ENCODE measurements around the gene TNFRSF18.
A peak's percentile ranks its signal among the peaks of the same experiment; 100 is the strongest.

TNFRSF18 gene

GRCh38 chr1:1240348-1240732 lies 33.9 kb upstream of the TNFRSF18 start:
- no peak for DNase-seq

DNA sequence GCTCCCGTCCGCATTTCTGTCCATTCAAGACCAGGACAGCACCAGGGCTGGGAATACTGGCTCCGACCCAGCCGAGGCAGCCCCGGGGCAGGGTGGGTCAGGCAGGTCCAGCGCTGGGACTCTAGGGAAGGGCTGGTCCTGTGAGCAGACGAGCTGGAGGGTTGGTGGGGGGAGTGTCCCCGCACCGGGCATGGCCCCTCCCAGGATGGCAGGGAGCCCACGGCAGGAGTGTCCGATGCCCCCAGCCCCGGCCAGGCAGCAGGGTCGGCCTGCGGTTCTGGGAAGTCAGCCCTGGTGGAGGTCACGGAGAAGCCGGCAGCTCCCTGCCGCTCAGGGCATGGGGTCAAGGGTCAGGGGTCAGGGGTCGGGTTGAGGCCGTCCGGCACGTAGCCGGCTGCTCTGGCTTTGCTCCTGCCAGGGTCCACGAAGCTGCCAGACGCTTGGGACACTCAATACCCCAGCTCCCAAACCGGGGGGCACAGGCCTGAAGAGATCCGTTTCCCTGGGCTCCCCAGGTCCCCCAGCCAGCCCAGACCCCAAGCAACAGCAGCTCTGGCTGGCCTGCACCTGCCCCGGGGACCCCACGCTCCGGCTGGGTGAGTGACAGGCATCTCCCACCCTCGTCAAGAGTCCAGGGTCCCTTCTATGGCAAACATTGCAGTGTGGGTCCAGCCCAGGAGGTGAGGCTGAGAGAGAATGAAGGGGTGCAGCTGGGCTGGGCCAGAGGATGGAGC lies 33.4 kb upstream of the TNFRSF18 start:
- DNase-seq, result no peak

DNA sequence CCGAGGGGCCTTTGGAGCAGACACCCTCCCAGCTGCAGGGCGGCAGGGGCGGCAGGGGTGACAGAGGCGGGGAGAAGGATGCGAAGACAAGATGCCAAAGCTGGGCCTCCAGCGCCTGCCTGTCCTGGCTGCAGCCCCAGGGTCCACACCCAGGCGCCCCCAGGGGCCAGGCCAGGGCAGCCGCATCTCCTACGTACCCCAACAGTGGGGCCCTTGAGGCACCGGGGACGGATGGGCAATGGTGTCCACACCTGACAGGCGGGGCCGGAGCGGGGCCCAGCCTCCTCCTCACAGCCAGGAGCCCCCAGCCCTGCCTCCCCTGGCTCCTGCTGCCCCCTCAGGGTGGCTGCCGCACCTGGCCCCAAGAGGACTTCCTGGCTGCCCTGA lies 32.8 kb upstream of the TNFRSF18 start:
- DNase-seq, result no peak

DNA sequence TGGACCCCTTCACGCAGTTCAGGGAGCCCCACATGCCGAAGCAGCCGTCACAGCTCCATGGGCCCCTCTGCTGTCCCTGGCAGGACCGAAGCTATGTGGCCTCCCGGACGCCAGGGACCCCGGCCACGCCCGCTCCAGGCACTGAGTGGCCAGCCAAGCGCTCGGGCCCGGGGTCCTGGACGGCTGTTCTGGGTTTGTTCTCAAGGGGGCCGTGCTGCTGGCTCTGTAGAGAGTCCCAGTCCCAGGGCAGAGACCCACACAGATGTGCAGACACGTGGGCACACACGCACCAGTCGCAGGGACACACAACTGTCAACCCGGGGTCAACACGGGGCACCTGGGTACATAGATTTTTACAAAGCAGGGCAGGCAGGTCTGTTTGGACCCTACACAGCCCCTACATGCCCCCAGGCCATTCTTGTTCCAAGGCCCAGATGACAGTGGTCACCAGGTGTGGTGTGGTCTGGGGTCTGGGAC lies 32.3 kb upstream of the TNFRSF18 start:
- no peak for DNase-seq

DNA sequence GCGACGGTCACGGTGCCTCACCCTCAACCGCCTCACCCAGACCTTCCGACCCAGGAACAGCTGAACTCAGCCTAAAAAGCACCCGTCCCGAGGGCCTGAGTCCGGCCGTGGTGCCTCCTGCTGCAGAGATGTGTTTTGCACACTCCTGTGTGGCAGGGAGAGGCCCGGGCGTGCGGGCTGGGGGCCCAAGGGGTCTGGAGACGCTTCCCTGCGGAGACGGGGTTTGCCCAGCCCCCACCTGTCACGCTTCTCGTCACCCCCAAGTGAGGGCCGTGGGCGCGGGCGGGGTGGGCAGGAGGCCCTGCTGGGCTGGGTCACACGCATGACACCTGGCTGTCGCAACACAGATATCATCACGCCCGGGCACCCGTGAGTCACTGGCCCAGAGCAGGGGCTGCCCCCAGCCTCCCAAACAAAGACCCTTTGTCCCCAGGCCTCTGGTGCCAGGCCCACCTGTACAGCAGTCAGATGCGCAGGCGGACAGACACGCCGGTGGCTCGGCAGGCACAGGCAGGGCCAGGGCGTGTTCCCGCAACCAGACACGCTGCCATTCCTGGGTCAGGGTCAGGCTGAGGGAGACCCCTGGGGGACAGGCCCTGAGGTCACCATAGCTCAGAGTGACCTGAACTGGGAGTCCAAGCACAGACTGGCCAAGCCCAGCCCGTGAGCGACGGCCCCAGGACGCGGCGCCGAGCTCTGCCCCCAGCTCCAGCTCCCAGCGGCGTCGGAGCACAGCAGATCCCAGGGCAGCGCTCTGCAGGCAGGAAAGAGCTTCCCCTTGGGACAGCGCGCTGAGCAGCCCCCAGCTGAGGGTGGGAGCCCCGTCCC lies 31.7 kb upstream of the TNFRSF18 start:
- DNase-seq, result no peak

DNA sequence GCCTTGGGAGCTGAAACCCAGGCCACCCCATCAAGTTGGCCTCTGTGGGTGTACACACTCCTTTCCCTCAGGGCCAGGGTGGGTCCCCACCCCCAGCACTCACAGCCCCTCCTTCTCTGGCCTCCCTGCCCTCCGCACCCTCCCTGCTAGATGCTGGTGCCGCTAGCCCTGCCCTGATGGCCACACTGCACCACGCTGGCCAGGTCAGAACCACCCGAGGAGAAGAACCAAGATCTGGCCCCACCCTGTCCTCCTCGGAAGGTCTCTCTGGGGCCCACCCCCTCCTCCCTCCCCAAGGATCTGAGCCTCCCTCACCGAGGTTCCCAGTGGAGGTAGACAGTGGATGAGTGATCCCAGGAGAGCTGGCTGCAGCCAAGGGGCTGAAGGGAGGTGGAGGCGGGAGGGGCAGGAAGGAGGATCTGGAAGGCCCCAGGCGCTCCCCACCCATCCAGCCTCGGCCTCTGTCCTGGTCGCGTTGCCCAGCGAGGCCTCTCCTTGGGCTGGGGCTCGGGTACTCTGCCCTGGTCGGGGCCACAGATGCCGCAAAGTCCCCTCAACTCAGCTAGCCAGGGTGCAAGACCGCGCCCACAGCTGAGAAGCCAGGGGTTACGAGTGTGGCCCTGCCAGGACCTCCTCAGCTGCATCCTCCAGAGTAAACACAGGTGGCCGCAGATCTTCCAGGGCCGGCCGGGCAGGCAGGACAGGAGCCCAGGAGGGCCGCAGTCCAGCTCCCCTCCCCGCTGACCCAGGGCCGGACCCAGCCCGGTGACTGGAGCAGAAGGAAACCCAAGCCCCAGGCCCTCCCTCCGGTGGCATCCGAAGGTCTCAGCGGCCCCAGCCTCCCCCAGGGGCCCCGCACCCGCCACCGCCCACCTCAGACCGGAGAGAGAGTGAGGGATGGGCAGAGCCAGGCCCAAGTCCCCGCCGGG lies 30.8 kb upstream of the TNFRSF18 start:
- DNase-seq, result no peak

DNA sequence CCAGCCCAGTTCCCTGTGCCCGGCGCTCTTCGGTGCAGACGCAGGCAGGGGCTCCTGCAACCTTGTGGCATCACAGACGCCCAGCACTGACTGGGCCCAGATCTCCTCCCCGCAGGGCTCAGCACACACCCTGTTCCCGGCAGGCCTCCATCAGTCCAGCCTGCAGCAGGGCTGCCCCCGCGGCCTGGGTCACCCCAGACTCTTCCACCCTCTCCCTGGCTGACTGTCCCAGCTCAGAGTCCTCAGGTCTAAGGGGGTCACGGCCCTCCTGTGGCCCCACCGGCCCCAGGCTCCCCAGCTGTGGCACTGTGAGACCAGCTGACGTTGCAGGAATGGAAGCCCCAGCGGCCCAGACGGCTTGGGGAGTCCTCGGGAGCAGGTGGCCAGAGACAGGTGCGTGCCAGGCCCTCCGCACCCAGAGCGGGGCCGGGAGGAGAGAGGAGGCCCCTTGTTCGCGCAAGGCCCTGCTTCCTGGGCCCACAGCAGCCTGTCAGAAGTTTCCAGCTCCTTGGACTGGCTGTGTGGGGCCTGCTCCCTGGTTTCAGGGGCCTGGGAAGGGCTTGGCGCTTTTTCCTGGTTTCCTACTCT lies 29.9 kb upstream of the TNFRSF18 start:
- DNase-seq, result no peak

- DNase-seq, result no peak
Observed at GRCh38 chr1:1235016-1235744, 28.8 kb upstream of the TNFRSF18 start.

- DNase-seq, result no peak
Observed at GRCh38 chr1:1234180-1234808, 27.9 kb upstream of the TNFRSF18 start.

- no peak for DNase-seq
Observed at GRCh38 chr1:1233567-1233892, 27.1 kb upstream of the TNFRSF18 start.

- no peak for DNase-seq
Observed at GRCh38 chr1:1232796-1233566, 26.6 kb upstream of the TNFRSF18 start.

DNA sequence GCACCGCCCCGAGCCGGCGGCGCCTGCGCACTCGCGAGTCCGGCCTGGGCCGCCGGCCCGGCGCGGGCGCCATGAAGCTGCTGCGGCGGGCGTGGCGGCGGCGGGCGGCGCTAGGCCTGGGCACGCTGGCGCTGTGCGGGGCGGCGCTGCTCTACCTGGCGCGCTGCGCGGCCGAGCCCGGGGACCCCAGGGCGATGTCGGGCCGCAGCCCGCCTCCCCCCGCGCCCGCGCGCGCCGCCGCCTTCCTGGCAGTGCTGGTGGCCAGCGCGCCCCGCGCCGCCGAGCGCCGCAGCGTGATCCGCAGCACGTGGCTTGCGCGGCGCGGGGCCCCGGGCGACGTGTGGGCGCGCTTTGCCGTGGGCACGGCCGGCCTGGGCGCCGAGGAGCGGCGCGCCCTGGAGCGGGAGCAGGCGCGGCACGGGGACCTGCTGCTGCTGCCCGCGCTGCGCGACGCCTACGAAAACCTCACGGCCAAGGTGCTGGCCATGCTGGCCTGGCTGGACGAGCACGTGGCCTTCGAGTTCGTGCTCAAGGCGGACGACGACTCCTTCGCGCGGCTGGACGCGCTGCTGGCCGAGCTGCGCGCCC lies 25.9 kb upstream of the TNFRSF18 start, which contains the start of gene B3GALT6:
Gene B3GALT6, plus strand, starts transcription at position 30 of the 588 bp plus-strand sequence. Its CDS starts 42 bp downstream, at position 72.
- DNase-seq, result no peak

DNA sequence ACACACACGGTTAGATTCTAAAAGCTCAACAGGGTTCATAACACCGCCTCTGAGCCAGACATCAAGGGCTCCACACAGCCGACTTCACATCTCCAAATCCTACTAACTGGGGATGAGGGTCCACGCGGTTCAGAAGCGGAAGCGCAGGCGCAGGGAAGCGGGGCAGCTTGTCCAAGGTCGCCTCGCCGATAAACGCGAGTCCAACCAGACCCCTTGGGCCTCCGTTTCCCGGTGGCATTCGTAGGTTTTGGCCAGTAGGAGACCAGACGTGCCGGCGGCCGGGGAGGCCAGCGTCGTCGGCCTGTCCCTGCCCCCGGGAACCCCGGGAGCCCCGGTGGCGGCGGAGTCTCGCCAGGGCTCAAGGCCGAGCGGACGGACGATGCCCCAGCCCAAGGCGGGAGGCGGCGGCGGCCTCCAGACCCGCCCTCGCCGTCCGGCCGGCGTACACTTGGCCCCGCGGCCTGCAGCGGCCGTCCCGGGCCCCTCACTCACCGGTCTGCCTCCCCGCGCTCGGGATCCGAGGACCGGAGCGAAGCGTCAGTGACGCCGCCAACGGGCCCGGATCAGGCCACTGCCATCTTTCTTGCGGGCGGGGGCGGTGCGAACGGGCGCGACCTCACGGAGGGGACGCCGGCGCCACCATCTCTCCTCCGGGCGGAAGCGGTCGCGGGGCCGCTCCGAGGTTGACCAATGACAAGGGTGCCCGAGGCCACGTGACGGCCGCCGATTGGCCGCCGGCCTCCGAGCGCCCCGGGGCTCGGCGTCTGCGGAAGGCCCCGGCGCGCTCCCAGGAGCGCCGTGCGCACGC lies 25.2 kb upstream of the TNFRSF18 start, which contains the start of gene SDF4:
Gene SDF4, minus strand, starts transcription at position 602 of the 808 bp plus-strand sequence. CDS start 3,229 bp downstream, outside the sequence.
- DNase-seq, result peak; percentile 76

DNA sequence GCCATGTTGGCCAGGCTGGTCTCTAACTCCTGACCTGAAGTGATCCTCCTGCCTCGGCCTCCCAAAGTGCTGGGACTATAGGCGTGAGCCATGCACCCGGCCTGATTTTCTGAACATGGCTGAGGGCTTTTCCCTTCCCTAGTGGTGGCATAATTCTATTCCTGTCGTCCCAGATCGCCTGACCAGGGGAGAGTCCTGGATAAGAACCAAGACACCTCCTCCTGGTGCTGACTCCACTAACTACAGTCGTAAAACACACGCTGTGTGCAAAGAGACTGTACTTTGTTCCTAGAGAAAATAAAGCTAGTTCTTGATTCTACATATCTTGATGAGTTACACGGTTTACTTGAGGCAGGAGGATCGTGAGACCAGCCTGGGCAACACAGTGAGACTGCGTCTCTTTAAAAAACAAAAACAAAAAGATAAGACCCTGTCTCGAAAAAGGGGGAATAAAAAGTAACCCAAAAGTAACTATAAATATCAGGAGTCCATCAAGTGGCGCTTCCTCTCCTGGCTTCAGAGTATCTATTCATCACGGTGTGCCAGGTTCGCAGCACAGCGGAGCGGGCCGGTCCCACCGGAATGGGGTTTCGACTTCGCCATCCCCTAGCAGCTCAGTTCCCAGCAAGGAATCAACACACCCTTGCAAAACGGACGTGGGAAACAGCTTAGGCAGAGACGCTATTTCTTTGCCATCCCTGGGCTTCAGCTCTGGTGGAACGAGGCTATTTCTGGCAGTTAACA lies 24.4 kb upstream of the TNFRSF18 start:
- DNase-seq, result no peak

DNA sequence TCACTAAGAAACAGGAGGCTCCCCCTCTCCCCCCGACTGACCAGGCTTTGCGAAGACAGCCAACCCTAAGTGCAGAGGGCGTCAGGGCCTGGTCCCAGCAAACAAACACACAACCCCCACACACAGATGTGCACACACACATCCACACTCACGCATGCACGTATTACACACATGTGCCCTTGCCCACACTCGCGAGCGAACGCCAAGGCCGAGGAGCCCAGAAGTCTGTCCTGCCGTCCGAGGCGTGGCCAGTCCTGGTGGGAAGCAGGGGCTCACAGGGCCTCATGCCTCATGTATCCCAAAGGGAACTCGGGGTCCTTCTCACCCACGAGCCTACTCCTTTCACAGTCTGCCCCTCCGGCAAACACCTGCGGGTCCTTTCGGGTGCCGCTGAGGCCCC lies 23.4 kb upstream of the TNFRSF18 start:
- DNase-seq, result no peak

DNA sequence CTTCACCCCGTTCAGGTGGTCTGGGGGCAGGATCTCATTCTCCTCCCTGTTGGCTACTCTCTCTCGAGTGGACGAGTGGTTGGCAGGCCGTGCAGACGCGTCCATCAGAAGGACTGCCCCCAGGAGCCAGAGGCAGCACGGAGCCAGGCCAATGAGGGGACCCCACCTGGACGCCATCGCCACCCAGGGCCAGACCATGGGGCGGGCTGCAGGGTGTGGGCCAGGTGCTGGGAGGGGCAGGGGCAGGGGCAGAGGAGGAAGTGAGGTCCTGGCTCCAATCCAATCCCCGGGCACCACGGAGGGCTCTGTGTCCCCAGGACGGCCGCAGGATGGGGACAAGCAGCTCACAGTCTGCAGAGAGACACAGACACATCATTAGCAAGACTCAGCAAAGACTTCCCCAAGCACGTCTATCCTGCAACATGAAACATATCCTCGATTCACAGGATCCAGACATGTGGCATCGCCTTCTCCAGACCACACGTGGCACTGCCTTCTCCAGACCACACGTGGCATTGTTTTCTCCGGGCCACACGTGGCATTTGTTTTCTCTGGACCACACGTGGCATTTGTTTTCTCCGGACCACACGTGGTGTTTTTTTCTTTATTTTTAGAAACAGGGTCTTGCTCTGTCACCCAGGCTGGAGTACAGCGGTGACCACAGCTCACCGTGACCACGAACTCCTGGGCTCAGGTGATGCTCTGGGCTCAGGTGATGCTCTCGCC lies 22.4 kb upstream of the TNFRSF18 start:
- DNase-seq, result no peak

DNA sequence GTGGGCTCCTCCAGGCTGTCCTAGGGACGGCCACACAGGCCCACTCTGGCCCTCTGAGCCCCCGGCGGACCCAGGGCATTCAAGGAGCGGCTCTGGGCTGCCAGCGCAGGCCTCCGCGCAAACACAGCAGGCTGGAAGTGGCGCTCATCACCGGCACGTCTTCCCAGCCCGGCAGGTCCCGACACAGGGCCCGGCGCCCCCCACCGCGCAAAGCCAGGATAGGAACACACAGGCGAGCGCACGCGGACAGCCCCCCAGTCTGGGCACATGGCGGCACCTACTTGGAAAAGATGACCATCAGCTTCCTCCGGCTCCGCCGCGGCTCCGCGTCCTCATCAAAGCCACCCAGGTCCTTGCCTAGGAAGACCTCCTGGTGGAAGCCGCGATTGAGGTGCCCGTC lies 21.8 kb upstream of the TNFRSF18 start:
- no peak for DNase-seq

GRCh38 chr1:1227386-1227785 lies 21.0 kb upstream of the TNFRSF18 start:
- no peak for DNase-seq
